GM12872 (cell line): ENCODE results near the gene CCL22.

Source experiments
- TF ChIP-seq, protein P1 (sequence below): IDR thresholded peaks from 3 replicates; pipeline ENCODE4 v1.5.1; 2011; ENCODE audit warnings: low read depth, mild to moderate bottlenecking, low read length, moderate library complexity; ENCODE audit not compliant: insufficient read depth

The CCL22 gene

DNA sequence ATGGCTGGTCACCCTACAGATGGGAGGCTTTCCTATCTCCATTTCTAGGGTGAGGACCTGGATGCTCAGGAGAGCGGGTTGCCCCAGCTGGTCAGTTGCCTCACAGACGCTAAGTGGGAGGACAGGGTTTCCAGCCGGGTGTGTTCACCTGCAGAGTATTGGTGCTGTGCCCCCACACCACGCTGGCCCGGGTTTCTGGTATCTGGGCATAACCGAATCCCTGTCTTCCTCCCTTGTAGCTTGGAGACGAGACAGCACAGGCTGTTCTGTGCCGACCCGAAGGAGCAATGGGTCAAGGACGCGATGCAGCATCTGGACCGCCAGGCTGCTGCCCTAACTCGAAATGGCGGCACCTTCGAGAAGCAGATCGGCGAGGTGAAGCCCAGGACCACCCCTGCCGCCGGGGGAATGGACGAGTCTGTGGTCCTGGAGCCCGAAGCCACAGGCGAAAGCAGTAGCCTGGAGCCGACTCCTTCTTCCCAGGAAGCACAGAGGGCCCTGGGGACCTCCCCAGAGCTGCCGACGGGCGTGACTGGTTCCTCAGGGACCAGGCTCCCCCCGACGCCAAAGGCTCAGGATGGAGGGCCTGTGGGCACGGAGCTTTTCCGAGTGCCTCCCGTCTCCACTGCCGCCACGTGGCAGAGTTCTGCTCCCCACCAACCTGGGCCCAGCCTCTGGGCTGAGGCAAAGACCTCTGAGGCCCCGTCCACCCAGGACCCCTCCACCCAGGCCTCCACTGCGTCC is 23.4 kb downstream of the CCL22 start:
- TF ChIP-seq, protein P1, sequence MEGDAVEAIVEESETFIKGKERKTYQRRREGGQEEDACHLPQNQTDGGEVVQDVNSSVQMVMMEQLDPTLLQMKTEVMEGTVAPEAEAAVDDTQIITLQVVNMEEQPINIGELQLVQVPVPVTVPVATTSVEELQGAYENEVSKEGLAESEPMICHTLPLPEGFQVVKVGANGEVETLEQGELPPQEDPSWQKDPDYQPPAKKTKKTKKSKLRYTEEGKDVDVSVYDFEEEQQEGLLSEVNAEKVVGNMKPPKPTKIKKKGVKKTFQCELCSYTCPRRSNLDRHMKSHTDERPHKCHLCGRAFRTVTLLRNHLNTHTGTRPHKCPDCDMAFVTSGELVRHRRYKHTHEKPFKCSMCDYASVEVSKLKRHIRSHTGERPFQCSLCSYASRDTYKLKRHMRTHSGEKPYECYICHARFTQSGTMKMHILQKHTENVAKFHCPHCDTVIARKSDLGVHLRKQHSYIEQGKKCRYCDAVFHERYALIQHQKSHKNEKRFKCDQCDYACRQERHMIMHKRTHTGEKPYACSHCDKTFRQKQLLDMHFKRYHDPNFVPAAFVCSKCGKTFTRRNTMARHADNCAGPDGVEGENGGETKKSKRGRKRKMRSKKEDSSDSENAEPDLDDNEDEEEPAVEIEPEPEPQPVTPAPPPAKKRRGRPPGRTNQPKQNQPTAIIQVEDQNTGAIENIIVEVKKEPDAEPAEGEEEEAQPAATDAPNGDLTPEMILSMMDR: no peak

DNA sequence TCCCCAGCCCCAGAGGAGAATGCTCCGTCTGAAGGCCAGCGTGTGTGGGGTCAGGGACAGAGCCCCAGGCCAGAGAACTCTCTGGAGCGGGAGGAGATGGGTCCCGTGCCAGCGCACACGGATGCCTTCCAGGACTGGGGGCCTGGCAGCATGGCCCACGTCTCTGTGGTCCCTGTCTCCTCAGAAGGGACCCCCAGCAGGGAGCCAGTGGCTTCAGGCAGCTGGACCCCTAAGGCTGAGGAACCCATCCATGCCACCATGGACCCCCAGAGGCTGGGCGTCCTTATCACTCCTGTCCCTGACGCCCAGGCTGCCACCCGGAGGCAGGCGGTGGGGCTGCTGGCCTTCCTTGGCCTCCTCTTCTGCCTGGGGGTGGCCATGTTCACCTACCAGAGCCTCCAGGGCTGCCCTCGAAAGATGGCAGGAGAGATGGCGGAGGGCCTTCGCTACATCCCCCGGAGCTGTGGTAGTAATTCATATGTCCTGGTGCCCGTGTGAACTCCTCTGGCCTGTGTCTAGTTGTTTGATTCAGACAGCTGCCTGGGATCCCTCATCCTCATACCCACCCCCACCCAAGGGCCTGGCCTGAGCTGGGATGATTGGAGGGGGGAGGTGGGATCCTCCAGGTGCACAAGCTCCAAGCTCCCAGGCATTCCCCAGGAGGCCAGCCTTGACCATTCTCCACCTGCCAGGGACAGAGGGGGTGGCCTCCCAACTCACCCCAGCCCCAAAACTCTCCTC is 24.1 kb downstream of the CCL22 start:
- TF ChIP-seq, protein P1: peak; percentile 34; the same call in 2 of the 3 replicates

DNA sequence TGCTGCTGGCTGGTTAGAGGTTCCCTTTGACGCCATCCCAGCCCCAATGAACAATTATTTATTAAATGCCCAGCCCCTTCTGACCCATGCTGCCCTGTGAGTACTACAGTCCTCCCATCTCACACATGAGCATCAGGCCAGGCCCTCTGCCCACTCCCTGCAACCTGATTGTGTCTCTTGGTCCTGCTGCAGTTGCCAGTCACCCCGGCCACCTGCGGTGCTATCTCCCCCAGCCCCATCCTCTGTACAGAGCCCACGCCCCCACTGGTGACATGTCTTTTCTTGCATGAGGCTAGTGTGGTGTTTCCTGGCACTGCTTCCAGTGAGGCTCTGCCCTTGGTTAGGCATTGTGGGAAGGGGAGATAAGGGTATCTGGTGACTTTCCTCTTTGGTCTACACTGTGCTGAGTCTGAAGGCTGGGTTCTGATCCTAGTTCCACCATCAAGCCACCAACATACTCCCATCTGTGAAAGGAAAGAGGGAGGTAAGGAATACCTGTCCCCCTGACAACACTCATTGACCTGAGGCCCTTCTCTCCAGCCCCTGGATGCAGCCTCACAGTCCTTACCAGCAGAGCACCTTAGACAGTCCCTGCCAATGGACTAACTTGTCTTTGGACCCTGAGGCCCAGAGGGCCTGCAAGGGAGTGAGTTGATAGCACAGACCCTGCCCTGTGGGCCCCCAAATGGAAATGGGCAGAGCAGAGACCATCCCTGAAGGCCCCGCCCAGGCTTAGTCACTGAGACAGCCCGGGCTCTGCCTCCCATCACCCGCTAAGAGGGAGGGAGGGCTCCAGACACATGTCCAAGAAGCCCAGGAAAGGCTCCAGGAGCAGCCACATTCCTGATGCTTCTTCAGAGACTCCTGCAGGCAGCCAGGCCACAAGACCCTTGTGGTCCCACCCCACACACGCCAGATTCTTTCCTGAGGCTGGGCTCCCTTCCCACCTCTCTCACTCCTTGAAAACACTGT is 25.0 kb downstream of the CCL22 start:
- TF ChIP-seq, protein P1: no peak

DNA sequence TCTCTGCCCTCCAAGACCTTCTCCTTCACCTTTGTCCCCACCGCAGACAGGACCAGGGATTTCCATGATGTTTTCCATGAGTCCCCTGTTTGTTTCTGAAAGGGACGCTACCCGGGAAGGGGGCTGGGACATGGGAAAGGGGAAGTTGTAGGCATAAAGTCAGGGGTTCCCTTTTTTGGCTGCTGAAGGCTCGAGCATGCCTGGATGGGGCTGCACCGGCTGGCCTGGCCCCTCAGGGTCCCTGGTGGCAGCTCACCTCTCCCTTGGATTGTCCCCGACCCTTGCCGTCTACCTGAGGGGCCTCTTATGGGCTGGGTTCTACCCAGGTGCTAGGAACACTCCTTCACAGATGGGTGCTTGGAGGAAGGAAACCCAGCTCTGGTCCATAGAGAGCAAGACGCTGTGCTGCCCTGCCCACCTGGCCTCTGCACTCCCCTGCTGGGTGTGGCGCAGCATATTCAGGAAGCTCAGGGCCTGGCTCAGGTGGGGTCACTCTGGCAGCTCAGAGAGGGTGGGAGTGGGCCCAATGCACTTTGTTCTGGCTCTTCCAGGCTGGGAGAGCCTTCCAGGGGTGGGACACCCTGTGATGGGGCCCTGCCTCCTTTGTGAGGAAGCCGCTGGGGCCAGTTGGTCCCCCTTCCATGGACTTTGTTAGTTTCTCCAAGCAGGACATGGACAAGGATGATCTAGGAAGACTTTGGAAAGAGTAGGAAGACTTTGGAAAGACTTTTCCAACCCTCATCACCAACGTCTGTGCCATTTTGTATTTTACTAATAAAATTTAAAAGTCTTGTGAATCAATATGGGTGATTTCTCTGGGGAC is 25.9 kb downstream of the CCL22 start:
- TF ChIP-seq, protein P1: no peak

DNA sequence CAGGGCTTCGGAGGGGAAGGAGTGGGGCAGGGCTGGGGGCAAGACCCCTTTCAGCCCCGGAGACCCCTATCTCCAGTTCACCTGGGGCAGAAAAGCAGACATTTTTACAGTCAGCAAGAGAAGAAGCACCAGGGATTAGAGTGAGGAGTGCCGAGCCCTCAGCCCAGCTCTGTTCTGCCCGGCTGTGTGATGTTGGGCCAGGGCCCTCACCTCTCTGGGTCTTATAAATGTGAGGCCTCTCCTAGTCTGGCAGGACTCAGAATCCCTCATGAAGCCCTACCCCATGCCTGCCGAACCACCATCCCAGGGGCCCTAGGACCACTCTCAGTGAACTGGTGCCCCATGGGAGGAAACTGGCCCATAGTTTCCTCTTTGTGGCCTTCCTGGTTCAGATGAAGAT is 26.5 kb downstream of the CCL22 start:
- TF ChIP-seq, protein P1: no peak

DNA sequence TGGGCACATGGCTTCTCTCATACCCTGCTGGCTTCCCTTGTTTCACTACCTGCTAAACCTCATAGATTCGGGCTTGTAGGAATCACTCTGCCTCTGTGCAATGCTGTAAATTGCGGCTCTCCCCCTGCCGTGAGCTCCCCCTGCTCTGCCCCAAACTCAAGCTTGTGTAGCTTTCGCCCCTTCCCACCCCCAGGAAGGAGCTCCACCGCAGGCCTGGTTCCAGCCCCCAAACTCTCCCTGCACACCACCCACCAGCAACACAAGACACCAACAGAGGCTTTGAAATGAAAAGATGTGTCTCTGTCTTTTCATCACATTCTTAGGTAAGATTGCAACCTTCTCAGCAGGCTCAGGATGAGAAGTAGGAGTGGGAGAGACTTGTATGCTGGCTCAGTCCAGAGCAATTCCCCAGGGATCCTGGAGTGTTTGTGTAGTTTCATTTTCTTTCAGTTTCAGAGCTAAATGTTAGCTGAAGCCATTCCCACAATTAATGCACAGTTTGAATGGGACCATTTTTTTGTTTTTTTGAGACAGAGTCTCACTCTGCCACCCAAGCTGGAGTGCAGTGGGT is 27.9 kb downstream of the CCL22 start:
- TF ChIP-seq, protein P1: no peak
